Erythroblast (primary cell): ENCODE results near the gene CRTC1.

ENCODE experiments used
- GATA1 ChIP-seq: IDR thresholded peaks from 2 replicates; pipeline ENCODE4 v1.6.1; 2011; ENCODE audit warnings: low read depth, mild to moderate bottlenecking, control low read depth, low read length, moderate library complexity
- POLR2A ChIP-seq: IDR thresholded peaks from 2 replicates; pipeline ENCODE4 v1.6.1; 2011; ENCODE audit warnings: mild to moderate bottlenecking, low read length

GRCh38 chr19:18736415-18737336 lies 53.2 kb downstream of the CRTC1 start:
- TF ChIP-seq POLR2A (no peak), GATA1 (no peak)
